ENCODE data around the gene DCP2.

GRCh38 chr5:113002423-113002822 lies 25.8 kb downstream of the DCP2 start:
- TF ChIP-seq CTCF (IDR thresholded peaks at IDR 0.05) (no peak), POLR2A (IDR thresholded peaks at IDR 0.05; ENCODE audit: low read depth) (no peak), EP300 (IDR thresholded peaks at IDR 0.05) (no peak), POLR2AphosphoS5 (IDR thresholded peaks at IDR 0.05) (no peak)
